Esophagus muscularis mucosa (tissue), 4 donors: Measurements from ENCODE around the gene DRD3.

Experiments
- CTCF ChIP-seq, 3 experiments: fragments of 200-600 bp in 2 of 3; fragments of 450-650 bp in 1 of 3; sonication (generic) in 2 of 3; IDR thresholded peaks; one replicate each; pipeline ENCODE4 v1.5.1; 2017 to 2019; ENCODE audit warnings: antibody characterized with exemption in 3 of 3, mild to moderate bottlenecking in 2 of 3, moderate library complexity in 1 of 3
- EP300 ChIP-seq: sonication (generic); formaldehyde crosslinking; IDR thresholded peaks from one replicate; pipeline ENCODE4 v1.6.1; 2017; ENCODE audit warnings: antibody characterized with exemption
- POLR2AphosphoS5 ChIP-seq, 2 donors: sonication (generic); formaldehyde crosslinking; IDR thresholded peaks; one replicate each; pipeline ENCODE4 v1.6.1; 2017; ENCODE audit warnings: antibody characterized with exemption in 2 of 2

DNA sequence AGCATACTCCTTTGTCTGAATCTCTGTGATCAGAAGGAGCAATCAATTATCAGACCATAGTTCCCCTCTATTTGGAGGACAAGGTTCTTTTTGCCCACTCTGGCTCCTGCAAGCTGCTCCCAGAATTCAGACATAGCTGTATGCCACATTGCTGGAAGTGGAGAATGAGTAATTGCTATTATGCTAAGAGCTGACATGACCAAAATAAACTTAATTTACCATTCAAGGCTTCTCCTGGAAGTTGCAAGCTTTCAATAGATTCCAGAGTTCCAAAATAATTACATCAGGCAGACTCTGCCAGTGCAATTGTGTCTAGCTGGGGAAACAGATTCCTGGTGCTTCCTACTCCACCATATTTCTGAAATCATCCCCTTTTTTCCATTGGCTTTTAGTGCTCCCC, 7.6 kb upstream of the DRD3 start:
- no peak for TF ChIP-seq CTCF (IDR thresholded peaks at IDR 0.05)
- no peak for TF ChIP-seq EP300
- TF ChIP-seq POLR2AphosphoS5 (IDR thresholded peaks at IDR 0.05): no peak
